Naive B cell (primary cell): ENCODE measurements around the gene ARHGAP10. TPM values are rescaled to one million over a fixed set of nuclear protein-coding genes. Genes with fewer than 3 reads are reported as not detected.
A peak's percentile ranks its signal among the peaks of the same experiment; 100 is the strongest.

ENCODE experiments used
- ATAC-seq, 2 donors: fragments of 150-1000 bp; cut with Tn5 transposase; 2 replicates each; pipeline ENCODE4 v1.10.0; 2021; ENCODE audit warnings: low read depth in 2 of 2, mild to moderate bottlenecking in 2 of 2, moderate library complexity in 2 of 2
- DNase-seq: peaks from one replicate; pipeline ENCODE4 v3.0.0; 2022
- H3K27ac Mint-ChIP-seq, 6 donors: one replicate each; pipeline ENCODE4 v1.8.0; 2020 to 2022; ENCODE audit warnings: mild to moderate bottlenecking in 6 of 6, mixed read lengths in 6 of 6, moderate library complexity in 5 of 6, inconsistent platforms in 2 of 6
- H3K27me3 Mint-ChIP-seq, 3 donors: one replicate each; pipeline ENCODE4 v1.8.0; 2021 to 2022; ENCODE audit warnings: mixed read lengths in 3 of 3, mild to moderate bottlenecking in 1 of 3
- H3K36me3 Mint-ChIP-seq, 2 donors: one replicate each; pipeline ENCODE4 v1.8.0; 2020 to 2022; ENCODE audit warnings: mixed read lengths in 2 of 2, inconsistent platforms in 1 of 2, mild to moderate bottlenecking in 1 of 2
- H3K4me1 Mint-ChIP-seq, 3 donors: one replicate each; pipeline ENCODE4 v1.8.0; 2020 to 2022; ENCODE audit warnings: mixed read lengths in 3 of 3, inconsistent platforms in 1 of 3, mild to moderate bottlenecking in 1 of 3, moderate library complexity in 1 of 3
- H3K4me3 Mint-ChIP-seq, 8 donors: one replicate each; pipeline ENCODE4 v1.8.0; 2020 to 2022; ENCODE audit warnings: mild to moderate bottlenecking in 8 of 8, mixed read lengths in 8 of 8, moderate library complexity in 8 of 8, inconsistent platforms in 2 of 8
- H3K9me3 Mint-ChIP-seq, 7 donors: one replicate each; pipeline ENCODE4 v1.8.0; 2020 to 2022; ENCODE audit warnings: mixed read lengths in 7 of 7, mild to moderate bottlenecking in 5 of 7, inconsistent platforms in 2 of 7, moderate library complexity in 1 of 7
- polyA plus RNA-seq, 6 donors: library from polyadenylated mRNA; unstranded; fragments of 300-500 nt; fragmentation: Illumina TruSeq; gene quantifications; one replicate each; pipeline ENCODE4 v1.2.3, GENCODE V29; 2021; ENCODE audit warnings: low read depth in 6 of 6

The ARHGAP10 gene
- polyA plus RNA-seq, 6 donors from 2014 or later: 0.26 TPM; not detected in 5

GRCh38 chr4:148093065-148093464 lies 361.2 kb downstream of the ARHGAP10 start:
- H3K9me3 Mint-ChIP-seq: no peaks in the 10 kb centered on the region
- no peak overlapping the region for H3K4me3 Mint-ChIP-seq
- peaks cover 0 to 4% (median 0%) of the 10 kb centered on the region in 3 donors for H3K4me1 Mint-ChIP-seq
- no peak overlapping the region for H3K27ac Mint-ChIP-seq
- H3K36me3 Mint-ChIP-seq: peaks cover 5 to 15% of the 10 kb centered on the region in 2 donors
- ATAC-seq (no peak), DNase-seq (no peak)
- H3K27me3 Mint-ChIP-seq: no peaks in the 10 kb centered on the region

GRCh38 chr4:148094149-148094548 lies 362.3 kb downstream of the ARHGAP10 start:
- DNase-seq (no peak), ATAC-seq (no peak)
- Mint-ChIP-seq H3K27me3 (no peaks in the 10 kb centered on the region), H3K36me3 (peaks cover 7 to 14% of the 10 kb centered on the region in 2 donors), H3K4me3 (no peak overlapping the region), H3K27ac (no peak overlapping the region), H3K9me3 (no peaks in the 10 kb centered on the region), H3K4me1 (peaks cover 0 to 4% (median 0%) of the 10 kb centered on the region in 3 donors)

GRCh38 chr4:148095346-148095923 lies 363.5 kb downstream of the ARHGAP10 start:
- H3K9me3 Mint-ChIP-seq: no peaks in the 10 kb centered on the region
- no peak overlapping the region for H3K4me3 Mint-ChIP-seq
- peaks cover 14% of the 10 kb centered on the region in 2 donors for H3K36me3 Mint-ChIP-seq
- H3K27ac Mint-ChIP-seq: no peak overlapping the region
- ATAC-seq (no peak), DNase-seq (no peak)
- peaks cover 0 to 4% (median 0%) of the 10 kb centered on the region in 3 donors for H3K4me1 Mint-ChIP-seq
- H3K27me3 Mint-ChIP-seq: no peaks in the 10 kb centered on the region

GRCh38 chr4:148097801-148098200 lies 365.9 kb downstream of the ARHGAP10 start:
- peaks cover 0 to 11% (median 0%) of the 10 kb centered on the region in 3 donors for H3K4me1 Mint-ChIP-seq
- no peak for DNase-seq
- no peaks in the 10 kb centered on the region for H3K27me3 Mint-ChIP-seq
- ATAC-seq: no peak
- no peaks in the 10 kb centered on the region for H3K9me3 Mint-ChIP-seq
- H3K4me3 Mint-ChIP-seq: no peak overlapping the region
- peaks cover 21 to 26% of the 10 kb centered on the region in 2 donors for H3K36me3 Mint-ChIP-seq
- peak overlapping the region in 1 of 6 donors; percentile 94 for H3K27ac Mint-ChIP-seq

GRCh38 chr4:148101235-148101634 lies 369.3 kb downstream of the ARHGAP10 start:
- H3K4me3 Mint-ChIP-seq: no peak overlapping the region
- no peaks in the 10 kb centered on the region for H3K9me3 Mint-ChIP-seq

GRCh38 chr4:148101790-148102189 lies 369.9 kb downstream of the ARHGAP10 start:
- ATAC-seq (no peak), DNase-seq (no peak)
- H3K9me3 Mint-ChIP-seq: peaks cover 0 to 4% (median 2%) of the 10 kb centered on the region in 7 donors
- peaks cover 27 to 34% of the 10 kb centered on the region in 2 donors for H3K36me3 Mint-ChIP-seq
- no peak overlapping the region for H3K27ac Mint-ChIP-seq
- H3K27me3 Mint-ChIP-seq: no peaks in the 10 kb centered on the region
- peaks cover 0 to 11% (median 0%) of the 10 kb centered on the region in 3 donors for H3K4me1 Mint-ChIP-seq
- no peak overlapping the region for H3K4me3 Mint-ChIP-seq

More at GRCh38 chr4:148101235-148101634, 369.3 kb downstream of the ARHGAP10 start:
- Mint-ChIP-seq H3K36me3 (peaks cover 27 to 33% of the 10 kb centered on the region in 2 donors), H3K27me3 (no peaks in the 10 kb centered on the region), H3K27ac (no peak overlapping the region), H3K4me1 (peaks cover 0 to 11% (median 0%) of the 10 kb centered on the region in 3 donors)
- DNase-seq (no peak), ATAC-seq (no peak)

GRCh38 chr4:148103597-148104355 lies 371.9 kb downstream of the ARHGAP10 start:
- Mint-ChIP-seq H3K4me3 (no peak overlapping the region), H3K4me1 (peaks cover 0 to 6% (median 4%) of the 10 kb centered on the region in 3 donors), H3K27me3 (no peaks in the 10 kb centered on the region), H3K36me3 (peaks cover 27 to 36% of the 10 kb centered on the region in 2 donors), H3K9me3 (peaks cover 0 to 12% (median 2%) of the 10 kb centered on the region in 7 donors), H3K27ac (no peak overlapping the region)
- ATAC-seq (no peak), DNase-seq (no peak)

DNA sequence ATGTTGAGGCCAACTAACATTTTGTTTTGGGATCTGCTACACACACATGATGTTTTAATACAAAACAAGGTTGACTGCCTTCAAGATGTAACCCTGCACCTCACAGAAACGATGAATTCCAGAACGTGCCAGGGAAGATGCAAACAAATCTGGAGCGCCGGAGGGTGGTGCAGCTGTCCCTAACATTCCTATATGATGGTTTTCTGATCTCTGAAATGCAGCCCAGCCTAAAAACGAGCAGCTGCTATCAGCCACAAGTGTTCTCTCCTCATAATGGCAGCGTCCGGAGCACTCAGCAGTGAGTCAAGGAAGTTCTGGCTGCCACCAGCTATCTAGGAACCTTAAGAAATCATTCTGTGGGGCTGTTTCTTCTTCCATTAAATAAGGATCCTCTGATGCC lies 376.9 kb downstream of the ARHGAP10 start:
- Mint-ChIP-seq H3K27me3 (no peaks in the 10 kb centered on the region), H3K9me3 (peaks cover 0 to 12% (median 2%) of the 10 kb centered on the region in 7 donors), H3K4me1 (peaks cover 0 to 4% (median 0%) of the 10 kb centered on the region in 3 donors), H3K27ac (no peak overlapping the region), H3K4me3 (peak overlapping the region in 1 of 8 donors; percentile 45), H3K36me3 (peaks cover 31 to 58% of the 10 kb centered on the region in 2 donors)
- DNase-seq (no peak), ATAC-seq (no peak)

DNA sequence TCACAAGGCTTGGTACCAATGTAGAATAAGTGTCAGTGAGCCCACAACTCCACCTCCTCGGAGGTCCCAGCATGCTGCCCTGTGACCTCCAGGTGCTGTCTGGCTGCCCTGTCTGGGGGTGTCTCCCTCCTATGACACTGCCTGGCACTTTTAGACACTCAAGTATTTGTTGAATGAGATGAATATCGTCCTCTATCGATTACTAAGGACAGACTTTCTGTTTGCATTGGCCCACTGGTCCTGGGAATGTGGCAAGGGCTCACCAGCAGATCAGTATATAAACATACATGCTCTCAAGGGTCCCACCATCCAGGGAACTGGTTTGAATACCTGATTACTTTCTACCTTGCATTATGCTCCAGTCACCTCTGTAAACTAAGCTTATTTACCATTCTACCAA lies 377.3 kb downstream of the ARHGAP10 start:
- Mint-ChIP-seq H3K27me3 (no peaks in the 10 kb centered on the region), H3K4me1 (peaks cover 0 to 4% (median 0%) of the 10 kb centered on the region in 3 donors), H3K36me3 (peaks cover 36 to 59% of the 10 kb centered on the region in 2 donors), H3K27ac (peak overlapping the region in 1 of 6 donors; percentile 11), H3K9me3 (peaks cover 0 to 12% (median 2%) of the 10 kb centered on the region in 7 donors), H3K4me3 (no peak overlapping the region)
- no peak for ATAC-seq
- no peak for DNase-seq

GRCh38 chr4:148110169-148110568 lies 378.3 kb downstream of the ARHGAP10 start:
- ATAC-seq (no peak), DNase-seq (no peak)
- Mint-ChIP-seq H3K4me1 (peaks cover 0 to 4% (median 0%) of the 10 kb centered on the region in 3 donors), H3K27ac (no peak overlapping the region), H3K36me3 (peaks cover 41 to 61% of the 10 kb centered on the region in 2 donors), H3K4me3 (no peak overlapping the region), H3K27me3 (no peaks in the 10 kb centered on the region), H3K9me3 (peaks cover 0 to 12% (median 2%) of the 10 kb centered on the region in 7 donors)

DNA sequence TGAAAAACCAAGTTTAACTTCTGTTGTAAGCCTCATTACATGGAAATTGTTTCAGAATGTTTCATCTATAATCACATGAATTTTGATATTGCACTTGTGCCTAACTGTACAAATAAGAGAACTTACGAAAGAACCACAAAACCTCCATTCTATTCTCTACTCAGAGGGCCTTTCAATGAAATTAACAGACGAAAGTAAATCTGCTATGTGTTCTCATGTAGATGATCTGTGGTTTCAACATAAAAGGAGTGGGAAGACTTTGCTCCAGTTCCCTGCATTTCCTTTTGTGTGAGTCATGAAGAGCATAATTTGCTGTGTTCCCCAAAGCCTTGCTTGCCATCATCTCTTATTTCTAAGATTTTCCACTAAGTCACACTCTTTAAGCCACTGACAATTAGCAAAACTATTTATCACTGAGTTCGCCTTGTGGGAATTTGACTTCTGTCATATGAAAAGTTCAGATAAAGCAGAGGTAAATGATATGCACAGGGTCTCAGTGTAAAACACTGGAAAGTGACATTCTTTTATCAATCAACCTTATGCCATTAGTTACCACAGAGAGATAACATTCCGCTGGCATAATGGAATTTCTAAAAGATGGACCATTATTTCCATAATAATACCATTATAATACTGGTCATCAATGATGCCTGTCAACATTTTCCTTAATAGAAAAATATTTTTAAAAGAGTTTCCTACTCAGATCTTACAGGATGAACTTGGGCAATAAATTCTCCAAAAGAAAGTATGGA lies 380.5 kb downstream of the ARHGAP10 start:
- no peak overlapping the region for H3K27ac Mint-ChIP-seq
- H3K9me3 Mint-ChIP-seq: peaks cover 0 to 3% (median 0%) of the 10 kb centered on the region in 7 donors
- no peaks in the 10 kb centered on the region for H3K27me3 Mint-ChIP-seq
- DNase-seq (no peak), ATAC-seq (no peak)
- H3K4me1 Mint-ChIP-seq: peaks cover 0 to 2% (median 0%) of the 10 kb centered on the region in 3 donors
- no peak overlapping the region for H3K4me3 Mint-ChIP-seq
- peaks cover 44 to 57% of the 10 kb centered on the region in 2 donors for H3K36me3 Mint-ChIP-seq

DNA sequence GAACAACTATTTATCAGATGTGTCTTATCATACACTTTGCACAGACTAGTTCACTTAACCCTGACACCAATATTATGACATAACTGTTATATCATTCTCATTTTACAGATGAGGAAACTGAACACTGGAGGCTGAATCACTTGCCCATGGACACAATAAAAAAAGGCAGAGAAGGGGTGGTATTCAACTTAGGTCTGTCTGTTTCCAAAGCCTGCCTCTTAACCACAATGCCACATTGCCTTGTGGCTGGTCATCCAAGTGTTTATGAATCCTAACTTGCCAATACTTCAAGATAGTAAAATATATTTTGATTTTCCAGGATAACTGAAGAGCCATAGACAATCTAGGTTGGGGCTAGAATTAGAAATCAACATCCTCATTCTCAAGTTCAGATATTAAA lies 382.5 kb downstream of the ARHGAP10 start:
- DNase-seq (no peak), ATAC-seq (no peak)
- no peak overlapping the region for H3K4me3 Mint-ChIP-seq
- no peaks in the 10 kb centered on the region for H3K9me3 Mint-ChIP-seq
- no peaks in the 10 kb centered on the region for H3K27me3 Mint-ChIP-seq
- no peak overlapping the region for H3K27ac Mint-ChIP-seq
- peaks cover 0 to 6% (median 0%) of the 10 kb centered on the region in 3 donors for H3K4me1 Mint-ChIP-seq
- peaks cover 50 to 59% of the 10 kb centered on the region in 2 donors for H3K36me3 Mint-ChIP-seq

- Mint-ChIP-seq H3K27ac (no peak overlapping the region), H3K27me3 (no peaks in the 10 kb centered on the region), H3K4me3 (no peak overlapping the region), H3K4me1 (peaks cover 0 to 6% (median 0%) of the 10 kb centered on the region in 3 donors), H3K36me3 (peaks cover 47 to 58% of the 10 kb centered on the region in 2 donors), H3K9me3 (peaks cover 0 to 4% (median 0%) of the 10 kb centered on the region in 7 donors)
- no peak for DNase-seq
- no peak for ATAC-seq
Measured at GRCh38 chr4:148116264-148116663, 384.4 kb downstream of the ARHGAP10 start.
